GM18511 (cell line): ENCODE data around the gene ANKRD23.
A peak's percentile ranks its signal among the peaks of the same experiment; 100 is the strongest.
"Not testable (repeated sequence)": the region's sequence is repeated elsewhere in the genome, so short reads cannot be mapped to it uniquely, and the experiment has no call there.

Experiments
- ATAC-seq: cut with Tn5 transposase; IDR thresholded peaks from one replicate; pipeline ENCODE4 v1.9.1; 2021; ENCODE audit warnings: mild to moderate bottlenecking, moderate library complexity; ENCODE audit not compliant: unreplicated experiment

Gene ANKRD23

GRCh38 chr2:96819128-96819875, 24.5 kb downstream of the ANKRD23 start:
- no peak for ATAC-seq

- ATAC-seq, result no peak
Observed at GRCh38 chr2:96817882-96818281, 25.9 kb downstream of the ANKRD23 start.

DNA sequence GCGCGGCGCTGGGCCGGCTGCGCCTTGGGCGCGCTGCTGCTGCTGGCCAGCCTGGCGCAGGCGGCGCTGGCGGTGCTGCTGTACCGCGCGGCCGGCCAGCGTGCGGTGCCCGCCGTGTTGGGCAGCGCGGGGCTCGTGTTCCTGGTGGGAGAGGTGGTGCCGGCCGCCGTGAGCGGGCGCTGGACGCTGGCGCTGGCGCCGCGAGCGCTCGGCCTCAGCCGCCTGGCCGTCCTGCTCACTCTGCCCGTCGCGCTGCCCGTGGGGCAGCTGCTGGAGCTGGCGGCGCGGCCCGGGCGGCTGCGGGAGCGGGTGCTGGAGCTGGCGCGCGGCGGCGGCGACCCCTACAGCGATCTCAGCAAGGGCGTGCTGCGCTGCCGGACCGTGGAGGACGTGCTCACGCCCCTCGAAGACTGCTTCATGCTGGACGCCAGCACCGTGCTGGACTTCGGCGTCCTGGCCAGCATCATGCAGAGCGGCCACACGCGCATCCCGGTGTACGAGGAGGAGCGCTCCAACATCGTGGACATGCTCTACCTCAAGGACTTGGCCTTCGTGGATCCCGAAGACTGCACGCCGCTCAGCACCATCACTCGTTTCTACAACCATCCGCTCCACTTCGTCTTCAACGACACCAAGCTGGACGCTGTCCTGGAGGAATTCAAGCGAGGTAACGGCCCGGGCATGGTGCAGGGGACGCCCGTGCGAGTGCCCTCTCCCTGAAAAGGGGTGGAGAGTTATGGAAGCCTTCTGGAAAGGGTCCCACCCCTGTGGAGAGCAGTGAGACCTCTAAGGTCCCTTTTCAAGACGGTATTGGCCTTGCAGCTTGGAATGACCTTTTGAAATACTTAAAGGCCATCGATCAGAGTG, 26.8 kb downstream of the ANKRD23 start:
- ATAC-seq, result peak; percentile 1

GRCh38 chr2:96816127-96816835, 27.5 kb downstream of the ANKRD23 start, which contains the start of gene CNNM3:
Gene CNNM3, plus strand, starts transcription at chr2:96816268. Its CDS starts 10 bp downstream, at chr2:96816278.
- peak; percentile 93 for ATAC-seq

- peak; percentile 23 for ATAC-seq
Observed at GRCh38 chr2:96815326-96816126, 28.3 kb downstream of the ANKRD23 start.

- no peak for ATAC-seq
Observed at GRCh38 chr2:96813656-96814055, 30.2 kb downstream of the ANKRD23 start.

GRCh38 chr2:96811917-96812316, 31.9 kb downstream of the ANKRD23 start:
- no peak for ATAC-seq

DNA sequence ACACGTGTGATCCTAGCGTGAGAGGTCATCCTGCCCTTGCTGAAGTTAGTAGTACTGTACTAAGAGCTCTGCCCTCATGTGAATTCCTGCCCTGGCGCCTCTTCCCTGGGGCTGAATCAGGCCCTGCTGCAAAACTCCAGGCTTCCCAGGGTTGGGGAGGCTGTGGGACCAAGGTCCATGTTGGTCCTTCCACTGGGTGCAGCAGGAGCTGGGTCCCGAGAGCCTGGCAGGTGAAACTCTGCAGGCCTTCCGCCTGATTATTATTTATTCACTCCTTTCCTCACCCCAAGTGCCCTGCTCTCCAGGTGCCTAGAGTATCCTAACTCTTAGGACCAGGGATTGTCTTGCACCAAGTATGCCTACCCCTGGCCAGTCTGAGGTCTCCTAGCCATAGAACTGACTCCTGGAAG, 33.0 kb downstream of the ANKRD23 start:
- no peak for ATAC-seq

GRCh38 chr2:96809951-96810782, 33.7 kb downstream of the ANKRD23 start:
- no peak for ATAC-seq

DNA sequence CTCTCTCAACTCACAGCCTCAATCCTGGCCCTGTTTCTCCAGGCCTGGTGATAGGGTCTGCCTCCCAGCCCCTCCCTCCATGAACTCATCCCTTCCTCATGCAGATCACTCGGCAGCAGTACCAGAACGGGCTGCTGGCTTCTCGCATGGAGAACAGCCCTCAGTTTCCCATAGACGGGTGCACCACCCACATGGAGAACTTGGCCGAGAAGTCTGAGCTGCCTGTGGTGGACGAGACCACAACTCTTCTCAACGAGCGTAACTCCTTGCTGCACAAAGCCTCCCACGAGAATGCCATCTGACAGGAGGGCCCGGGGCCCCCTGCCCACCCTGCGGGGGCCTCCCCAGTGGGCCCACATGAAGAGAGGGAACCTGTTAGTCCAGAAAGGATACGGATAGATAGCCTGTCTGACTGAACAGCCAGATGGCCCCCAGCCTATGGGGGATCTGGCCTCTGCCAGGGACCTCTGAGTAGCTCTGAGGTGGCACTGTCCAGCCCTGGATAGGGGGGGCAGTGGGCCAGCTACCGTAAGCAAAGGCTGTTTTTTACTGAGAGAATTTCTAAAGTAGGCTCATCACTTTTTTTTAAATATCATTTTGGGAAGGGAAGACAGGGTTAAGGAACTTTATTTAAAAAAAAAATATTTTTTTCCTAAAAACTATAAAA, 34.5 kb downstream of the ANKRD23 start:
- ATAC-seq, result no peak

DNA sequence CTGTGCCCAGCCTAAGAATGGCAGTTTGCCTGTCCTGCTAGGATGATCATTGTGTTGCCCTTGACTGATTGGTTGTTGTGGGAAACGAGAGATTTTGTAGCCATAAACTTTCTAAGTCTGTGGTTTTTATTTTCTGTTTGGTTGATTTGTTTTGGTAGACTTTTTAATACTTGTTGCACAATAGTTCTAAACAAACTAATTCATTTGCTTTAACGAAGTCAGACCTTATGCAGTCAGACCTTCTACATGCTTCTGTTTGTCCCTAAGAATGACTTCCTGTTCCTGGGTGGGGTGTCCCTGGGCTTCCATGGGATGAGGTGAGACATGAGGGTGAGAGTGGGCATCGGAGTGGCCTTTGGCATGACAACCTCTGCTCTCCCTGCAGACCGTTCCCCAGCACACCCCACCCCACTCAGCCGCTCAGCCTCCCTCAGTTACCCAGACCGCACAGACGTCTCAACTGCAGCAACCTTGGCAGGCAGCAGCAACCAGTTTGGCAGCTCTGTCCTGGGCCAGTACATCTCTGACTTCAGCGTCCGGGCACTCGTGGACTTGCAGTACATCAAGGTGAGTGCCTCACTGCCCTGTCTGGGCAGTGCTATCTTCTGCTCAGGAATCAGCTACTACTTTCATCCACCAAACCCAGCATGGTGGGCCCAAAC, 35.5 kb downstream of the ANKRD23 start:
- ATAC-seq, result no peak

DNA sequence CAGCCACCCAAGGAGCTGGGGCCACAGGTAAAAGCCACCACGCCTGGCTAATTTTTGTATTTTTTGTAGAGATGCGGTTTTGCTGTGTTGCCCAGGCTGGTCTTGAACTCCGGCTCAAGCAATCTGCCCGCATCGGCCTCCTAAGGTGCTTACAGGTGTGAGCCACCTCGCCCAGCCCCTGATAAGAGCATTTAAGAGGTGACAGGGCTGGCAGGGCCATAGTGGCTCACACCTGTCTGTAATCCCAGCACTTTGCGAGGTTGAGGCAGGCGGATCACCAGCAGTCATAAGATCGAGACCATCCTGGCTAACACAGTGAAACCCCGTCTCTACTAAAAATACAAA, 36.7 kb downstream of the ANKRD23 start:
- ATAC-seq, result no peak

GRCh38 chr2:96806468-96807126, 37.2 kb downstream of the ANKRD23 start:
- peak; percentile 61 for ATAC-seq

DNA sequence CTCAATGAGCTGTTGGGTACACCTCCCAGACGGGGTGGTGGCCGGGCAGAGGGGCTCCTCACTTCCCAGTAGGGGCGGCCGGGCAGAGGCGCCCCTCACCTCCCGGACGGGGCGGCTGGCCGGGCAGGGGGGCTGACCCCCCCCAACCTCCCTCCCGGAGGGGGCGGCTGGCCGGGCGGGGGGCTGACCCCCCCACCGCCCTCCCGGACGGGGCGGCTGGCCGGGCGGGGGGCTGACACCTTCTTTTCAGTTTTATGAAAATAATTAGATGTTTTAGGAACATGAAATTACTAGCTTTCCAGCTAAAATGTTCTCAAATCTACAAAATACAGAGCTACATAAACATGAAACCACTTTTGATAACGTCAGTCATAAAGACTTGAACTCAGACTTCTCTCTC, 37.9 kb downstream of the ANKRD23 start:
- not testable (repeated sequence) for ATAC-seq

- no peak for ATAC-seq
Observed at GRCh38 chr2:96804986-96805385, 38.8 kb downstream of the ANKRD23 start.

DNA sequence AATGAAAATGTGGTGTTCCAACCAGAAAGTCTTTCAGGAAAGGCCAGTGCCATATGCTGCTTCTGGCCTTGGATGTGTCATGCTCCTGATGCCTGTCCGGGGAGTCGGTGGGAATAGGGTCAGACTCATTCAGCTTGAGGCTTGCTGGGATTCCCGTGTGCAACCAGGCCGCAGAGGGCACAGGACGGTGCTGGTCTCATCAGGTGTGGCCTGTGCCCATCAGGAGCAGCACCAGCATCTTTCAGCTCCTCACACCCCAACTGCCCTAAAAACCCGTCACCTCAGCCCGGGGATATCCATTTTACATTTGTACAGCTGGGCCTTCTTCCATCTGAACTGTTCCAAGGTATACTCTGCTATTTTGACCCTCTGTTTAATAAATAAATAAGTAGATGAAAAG, 41.1 kb downstream of the ANKRD23 start:
- no peak for ATAC-seq

DNA sequence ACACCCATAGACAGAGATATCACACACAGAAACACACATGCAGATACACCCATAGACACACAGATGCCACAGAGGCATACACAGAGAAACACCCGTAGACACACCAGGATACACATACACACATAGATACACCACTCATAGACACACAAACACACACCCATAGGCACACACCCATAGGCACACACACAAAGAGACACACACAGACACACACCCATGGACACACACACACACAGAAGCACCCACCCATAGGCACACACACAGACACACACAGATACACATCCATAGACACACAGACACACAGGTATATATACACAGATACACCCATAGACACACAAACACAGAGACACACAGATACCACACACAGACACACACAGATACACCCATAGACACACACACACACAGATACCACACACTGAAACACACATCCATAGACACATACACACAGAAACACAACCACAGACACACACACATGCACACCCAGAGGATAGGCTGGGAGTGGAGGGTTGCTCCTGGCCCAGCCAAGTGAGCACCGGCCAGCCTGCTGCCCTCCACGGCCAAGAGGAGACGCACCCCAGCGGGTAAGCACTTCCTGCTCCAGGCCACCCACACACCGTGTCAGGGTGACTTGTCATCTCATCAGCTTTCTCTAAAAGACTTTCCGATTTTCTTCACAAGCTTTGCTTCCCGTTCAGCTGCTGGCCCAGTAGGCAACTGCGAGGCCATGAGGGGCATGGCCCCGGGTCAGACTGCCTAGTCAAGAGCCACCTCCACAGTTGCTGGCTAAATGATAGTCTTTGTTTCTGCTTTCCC, 41.8 kb downstream of the ANKRD23 start:
- peak; percentile 45 for ATAC-seq
